ENCODE results near the gene SEMA4G. TPM values are rescaled to one million over a fixed set of nuclear protein-coding genes. Genes with fewer than 3 reads are reported as not detected.
A peak's percentile ranks its signal among the peaks of the same experiment; 100 is the strongest.

The SEMA4G gene
- total and polyA plus RNA-seq, 2 donors: 0.24 to 1.2 TPM

DNA sequence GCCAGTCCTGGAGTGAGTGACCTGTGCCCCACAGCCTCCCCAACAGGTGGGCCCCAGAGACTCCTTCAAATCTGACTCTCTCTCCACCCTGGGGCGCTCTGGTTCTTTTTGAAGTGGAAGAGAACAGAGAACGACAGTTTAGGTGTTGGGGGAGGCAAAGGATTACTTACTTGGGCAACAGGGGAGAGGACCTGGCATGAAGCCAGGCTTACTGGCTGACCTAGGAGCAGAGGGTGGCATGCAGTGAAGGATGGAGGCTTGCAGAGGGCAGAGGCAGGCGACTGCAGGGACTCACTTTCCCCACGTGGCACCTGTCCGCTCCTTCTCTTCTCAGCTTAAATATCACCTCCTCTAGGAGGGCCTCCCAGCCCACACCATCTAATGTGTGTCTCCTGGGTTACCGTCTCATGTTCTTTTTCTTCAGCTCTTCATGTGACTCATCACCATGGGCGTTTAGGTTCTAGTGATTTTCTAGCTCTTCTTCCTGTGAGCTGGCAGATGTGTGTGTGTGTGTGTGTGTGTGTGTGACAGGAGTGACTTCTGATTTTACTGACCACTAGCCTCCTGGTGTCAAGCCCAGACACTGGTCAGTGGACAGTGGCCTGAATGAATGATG lies 45.8 kb downstream of the SEMA4G start:
- no peaks in the 10 kb centered on the region for H3K36me3 ChIP-seq (ENCODE audit: control insufficient read depth in 2 of 2, insufficient read depth in 2 of 2, low read length in 1 of 2)
- 53% methylated on average over 7 of the region's 7 CpGs for WGBS
- H3K27me3 ChIP-seq (ENCODE audit: control insufficient read depth in 2 of 2, insufficient read depth in 1 of 2, low read length in 1 of 2): peaks cover 16 to 60% of the 10 kb centered on the region in 2 donors
- H3K4me3 ChIP-seq (ENCODE audit: low read length in 2 of 2): no peak overlapping the region
- no peak for DNase-seq (ENCODE audit: low read depth in 6 of 9, low spot score in 9 of 9)
- no peaks in the 10 kb centered on the region for H3K9me3 ChIP-seq (ENCODE audit: control insufficient read depth in 2 of 2, insufficient read depth in 1 of 2, low read length in 1 of 2)
- no peak overlapping the region for H3K27ac ChIP-seq (ENCODE audit: low read depth in 1 of 2, low read length in 1 of 2)
- H3K4me1 ChIP-seq (ENCODE audit: control insufficient read depth in 2 of 2, insufficient read depth in 2 of 2, low read length in 2 of 2): peaks cover 0 to 13% of the 10 kb centered on the region in 2 donors

- no peak overlapping the region for H3K4me3 ChIP-seq (ENCODE audit: low read length in 2 of 2)
- peaks cover 16 to 65% of the 10 kb centered on the region in 2 donors for H3K27me3 ChIP-seq (ENCODE audit: control insufficient read depth in 2 of 2, insufficient read depth in 1 of 2, low read length in 1 of 2)
- no peak overlapping the region for H3K27ac ChIP-seq (ENCODE audit: low read depth in 1 of 2, low read length in 1 of 2)
- 96% methylated on average over 8 of the region's 8 CpGs for WGBS
- H3K36me3 ChIP-seq (ENCODE audit: control insufficient read depth in 2 of 2, insufficient read depth in 2 of 2, low read length in 1 of 2): no peaks in the 10 kb centered on the region
- DNase-seq (ENCODE audit: low read depth in 6 of 9, low spot score in 9 of 9): no peak
- H3K9me3 ChIP-seq (ENCODE audit: control insufficient read depth in 2 of 2, insufficient read depth in 1 of 2, low read length in 1 of 2): no peaks in the 10 kb centered on the region
- peaks cover 0 to 13% of the 10 kb centered on the region in 2 donors for H3K4me1 ChIP-seq (ENCODE audit: control insufficient read depth in 2 of 2, insufficient read depth in 2 of 2, low read length in 2 of 2)
Measured at GRCh38 chr10:101015582-101015973, 46.3 kb downstream of the SEMA4G start.

- Histone ChIP-seq H3K36me3 (ENCODE audit: control insufficient read depth in 2 of 2, insufficient read depth in 2 of 2, low read length in 1 of 2) (no peaks in the 10 kb centered on the region), H3K27ac (ENCODE audit: low read depth in 1 of 2, low read length in 1 of 2) (no peak overlapping the region), H3K4me3 (ENCODE audit: low read length in 2 of 2) (no peak overlapping the region), H3K9me3 (ENCODE audit: control insufficient read depth in 2 of 2, insufficient read depth in 1 of 2, low read length in 1 of 2) (no peaks in the 10 kb centered on the region), H3K4me1 (ENCODE audit: control insufficient read depth in 2 of 2, insufficient read depth in 2 of 2, low read length in 2 of 2) (peaks cover 0 to 13% of the 10 kb centered on the region in 2 donors), H3K27me3 (ENCODE audit: control insufficient read depth in 2 of 2, insufficient read depth in 1 of 2, low read length in 1 of 2) (peaks cover 16 to 76% of the 10 kb centered on the region in 2 donors)
- no peak for DNase-seq (ENCODE audit: low read depth in 6 of 9, low spot score in 9 of 9)
- 92% methylated on average over 5 of the region's 5 CpGs for WGBS
Measured at GRCh38 chr10:101016814-101017213, 47.5 kb downstream of the SEMA4G start.

DNA sequence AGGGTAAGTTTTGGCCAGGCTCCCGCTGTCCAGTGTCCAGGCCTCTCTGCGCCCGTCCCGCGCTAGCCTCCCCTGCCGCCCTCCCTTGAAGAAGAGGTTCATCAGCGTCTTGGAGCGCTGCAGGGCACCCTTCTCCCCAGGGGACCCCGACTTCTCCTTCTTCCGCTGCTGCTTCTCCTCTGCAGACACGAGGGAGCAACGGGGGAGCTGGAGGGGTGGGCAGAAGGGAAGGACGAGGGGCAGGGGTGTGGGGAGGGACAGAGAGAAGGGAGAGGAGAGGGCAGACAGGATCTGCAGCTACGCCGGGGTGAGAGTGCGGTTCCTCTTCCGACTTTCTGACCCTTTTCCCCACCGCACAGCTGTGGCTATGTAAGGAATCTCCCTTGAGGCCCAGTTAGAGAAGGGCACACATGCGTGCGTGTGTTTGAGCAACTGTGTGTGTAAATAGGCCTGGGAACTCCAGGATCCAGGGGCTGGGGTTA lies 48.9 kb downstream of the SEMA4G start:
- WGBS: 34% methylated on average over 20 of the region's 20 CpGs
- Histone ChIP-seq H3K27me3 (ENCODE audit: control insufficient read depth in 2 of 2, insufficient read depth in 1 of 2, low read length in 1 of 2) (peaks cover 16 to 79% of the 10 kb centered on the region in 2 donors), H3K9me3 (ENCODE audit: control insufficient read depth in 2 of 2, insufficient read depth in 1 of 2, low read length in 1 of 2) (no peaks in the 10 kb centered on the region), H3K4me1 (ENCODE audit: control insufficient read depth in 2 of 2, insufficient read depth in 2 of 2, low read length in 2 of 2) (peaks cover 0 to 10% of the 10 kb centered on the region in 2 donors), H3K36me3 (ENCODE audit: control insufficient read depth in 2 of 2, insufficient read depth in 2 of 2, low read length in 1 of 2) (no peaks in the 10 kb centered on the region), H3K4me3 (ENCODE audit: low read length in 2 of 2) (no peak overlapping the region), H3K27ac (ENCODE audit: low read depth in 1 of 2, low read length in 1 of 2) (no peak overlapping the region)
- no peak for DNase-seq (ENCODE audit: low read depth in 6 of 9, low spot score in 9 of 9)

DNA sequence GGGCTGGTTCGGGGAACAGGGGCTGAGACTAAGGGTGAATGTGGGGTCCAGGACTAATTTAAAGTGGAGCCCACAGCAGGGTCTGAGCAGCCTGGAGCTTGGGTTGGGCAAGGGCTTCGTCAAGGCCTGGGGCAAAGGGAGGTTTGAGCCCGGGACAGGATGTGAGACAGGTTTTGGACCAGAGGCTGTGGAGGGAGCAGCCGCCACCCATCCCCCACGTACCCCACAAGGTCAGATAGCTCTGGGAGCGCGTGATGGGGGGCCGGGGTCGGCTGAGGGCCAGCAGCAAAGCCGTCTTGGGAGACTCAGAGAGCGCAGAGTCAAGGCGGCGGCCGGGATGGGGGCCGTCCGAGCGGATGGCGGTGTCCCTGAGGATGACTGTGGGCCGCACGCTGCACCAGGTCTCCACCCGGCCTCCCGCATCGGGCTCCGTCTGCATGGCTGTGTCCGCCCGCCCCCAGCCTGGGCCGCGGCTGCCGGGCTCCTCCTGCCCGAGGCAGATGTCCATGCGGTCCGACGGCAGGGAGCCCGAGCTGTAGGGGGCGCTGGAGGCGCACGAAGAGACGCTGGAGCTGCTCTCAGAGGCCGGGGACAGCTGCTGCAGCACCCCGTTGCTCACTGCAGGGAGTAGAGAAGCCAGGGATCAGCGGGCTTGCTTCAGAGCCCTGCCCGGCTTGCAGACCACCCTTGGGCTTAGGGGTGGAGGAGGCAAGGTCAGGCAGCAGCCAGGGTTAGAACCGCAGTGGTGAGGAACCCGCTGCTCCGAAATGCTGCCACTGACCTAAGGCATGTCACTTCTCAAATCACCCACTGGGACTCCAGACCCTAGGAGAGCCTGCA lies 49.5 kb downstream of the SEMA4G start:
- peak in 2 of 9 donors; percentile 49 to 54 for DNase-seq (ENCODE audit: low read depth in 6 of 9, low spot score in 9 of 9)
- no peak overlapping the region for H3K27ac ChIP-seq (ENCODE audit: low read depth in 1 of 2, low read length in 1 of 2)
- H3K36me3 ChIP-seq (ENCODE audit: control insufficient read depth in 2 of 2, insufficient read depth in 2 of 2, low read length in 1 of 2): no peaks in the 10 kb centered on the region
- H3K4me1 ChIP-seq (ENCODE audit: control insufficient read depth in 2 of 2, insufficient read depth in 2 of 2, low read length in 2 of 2): peaks cover 0 to 5% of the 10 kb centered on the region in 2 donors
- H3K9me3 ChIP-seq (ENCODE audit: control insufficient read depth in 2 of 2, insufficient read depth in 1 of 2, low read length in 1 of 2): no peaks in the 10 kb centered on the region
- no peak overlapping the region for H3K4me3 ChIP-seq (ENCODE audit: low read length in 2 of 2)
- peaks cover 16 to 82% of the 10 kb centered on the region in 2 donors for H3K27me3 ChIP-seq (ENCODE audit: control insufficient read depth in 2 of 2, insufficient read depth in 1 of 2, low read length in 1 of 2)
- 29% methylated on average over 45 of the region's 45 CpGs for WGBS

Other genes with a start within 250 kb of the SEMA4G start
- 0.09 TPM for gene PAX2, start 223.9 kb upstream of the SEMA4G start, total RNA-seq
- 0.43 TPM for gene PAX2, start 223.9 kb upstream of the SEMA4G start, polyA plus RNA-seq
- 26.3 TPM for gene SLF2, start 56.5 kb upstream of the SEMA4G start, total RNA-seq
- 23.8 TPM for gene SLF2, start 56.5 kb upstream of the SEMA4G start, polyA plus RNA-seq
- gene MRPL43, start 18.0 kb downstream of the SEMA4G start, total RNA-seq: 55.0 TPM
- gene MRPL43, start 18.0 kb downstream of the SEMA4G start, polyA plus RNA-seq: 95.1 TPM
- gene TWNK, start 18.0 kb downstream of the SEMA4G start, total RNA-seq: 9.1 TPM
- gene TWNK, start 18.0 kb downstream of the SEMA4G start, polyA plus RNA-seq: 5.9 TPM
- gene LZTS2, start 30.3 kb downstream of the SEMA4G start, total RNA-seq: 9.8 TPM
- 44.7 TPM for gene LZTS2, start 30.3 kb downstream of the SEMA4G start, polyA plus RNA-seq
- gene PDZD7, start 61.6 kb downstream of the SEMA4G start, total RNA-seq: 0.19 TPM
- 1.4 TPM for gene PDZD7, start 61.6 kb downstream of the SEMA4G start, polyA plus RNA-seq
- gene SFXN3, start 61.7 kb downstream of the SEMA4G start, total RNA-seq: 7.7 TPM
- 16.3 TPM for gene SFXN3, start 61.7 kb downstream of the SEMA4G start, polyA plus RNA-seq
- 2.8 TPM for gene KAZALD1, start 92.5 kb downstream of the SEMA4G start, total RNA-seq
- 2.3 TPM for gene KAZALD1, start 92.5 kb downstream of the SEMA4G start, polyA plus RNA-seq
- gene TLX1, start 161.8 kb downstream of the SEMA4G start, total RNA-seq: 0.05 TPM
- gene TLX1, start 161.8 kb downstream of the SEMA4G start, polyA plus RNA-seq: 0.27 TPM